ENCODE data around the gene PLXNA4.

DNA sequence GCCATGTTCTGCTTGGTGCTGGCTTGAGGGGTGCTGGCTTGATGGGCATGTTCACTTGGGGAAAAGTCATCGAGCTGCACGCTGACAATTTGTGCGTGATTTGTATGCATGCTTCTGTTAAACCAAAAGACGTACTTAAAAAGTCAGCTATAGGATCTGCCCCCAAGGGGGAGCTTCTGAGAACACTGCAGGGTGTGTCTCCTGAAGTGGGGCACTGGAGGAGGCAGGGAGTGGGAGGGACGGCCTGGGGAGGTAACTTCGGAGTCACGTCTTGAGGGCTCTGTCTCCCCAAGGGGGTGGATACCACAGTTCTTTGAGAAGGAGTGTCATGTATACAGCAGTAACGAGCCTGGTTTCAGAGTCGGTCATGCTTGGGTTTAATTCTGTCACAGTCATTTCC, 406.5 kb downstream of the PLXNA4 start:
- TF ChIP-seq EZH2 (IDR thresholded peaks at IDR 0.05; ENCODE audit: borderline replicate concordance, low read depth, low read length), result no peak
- TF ChIP-seq, protein P1, sequence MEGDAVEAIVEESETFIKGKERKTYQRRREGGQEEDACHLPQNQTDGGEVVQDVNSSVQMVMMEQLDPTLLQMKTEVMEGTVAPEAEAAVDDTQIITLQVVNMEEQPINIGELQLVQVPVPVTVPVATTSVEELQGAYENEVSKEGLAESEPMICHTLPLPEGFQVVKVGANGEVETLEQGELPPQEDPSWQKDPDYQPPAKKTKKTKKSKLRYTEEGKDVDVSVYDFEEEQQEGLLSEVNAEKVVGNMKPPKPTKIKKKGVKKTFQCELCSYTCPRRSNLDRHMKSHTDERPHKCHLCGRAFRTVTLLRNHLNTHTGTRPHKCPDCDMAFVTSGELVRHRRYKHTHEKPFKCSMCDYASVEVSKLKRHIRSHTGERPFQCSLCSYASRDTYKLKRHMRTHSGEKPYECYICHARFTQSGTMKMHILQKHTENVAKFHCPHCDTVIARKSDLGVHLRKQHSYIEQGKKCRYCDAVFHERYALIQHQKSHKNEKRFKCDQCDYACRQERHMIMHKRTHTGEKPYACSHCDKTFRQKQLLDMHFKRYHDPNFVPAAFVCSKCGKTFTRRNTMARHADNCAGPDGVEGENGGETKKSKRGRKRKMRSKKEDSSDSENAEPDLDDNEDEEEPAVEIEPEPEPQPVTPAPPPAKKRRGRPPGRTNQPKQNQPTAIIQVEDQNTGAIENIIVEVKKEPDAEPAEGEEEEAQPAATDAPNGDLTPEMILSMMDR (IDR thresholded peaks at IDR 0.05 in 2 of 3, conservative IDR thresholded peaks at IDR 0.05 in 1 of 3; ENCODE audit: insufficient read depth in 2 of 3, low read depth in 1 of 3, low read length in 3 of 3), result peak in 1 of 3 experiments; percentile 30; a peak in 3 of 6 replicates
- TF ChIP-seq, protein P2, sequence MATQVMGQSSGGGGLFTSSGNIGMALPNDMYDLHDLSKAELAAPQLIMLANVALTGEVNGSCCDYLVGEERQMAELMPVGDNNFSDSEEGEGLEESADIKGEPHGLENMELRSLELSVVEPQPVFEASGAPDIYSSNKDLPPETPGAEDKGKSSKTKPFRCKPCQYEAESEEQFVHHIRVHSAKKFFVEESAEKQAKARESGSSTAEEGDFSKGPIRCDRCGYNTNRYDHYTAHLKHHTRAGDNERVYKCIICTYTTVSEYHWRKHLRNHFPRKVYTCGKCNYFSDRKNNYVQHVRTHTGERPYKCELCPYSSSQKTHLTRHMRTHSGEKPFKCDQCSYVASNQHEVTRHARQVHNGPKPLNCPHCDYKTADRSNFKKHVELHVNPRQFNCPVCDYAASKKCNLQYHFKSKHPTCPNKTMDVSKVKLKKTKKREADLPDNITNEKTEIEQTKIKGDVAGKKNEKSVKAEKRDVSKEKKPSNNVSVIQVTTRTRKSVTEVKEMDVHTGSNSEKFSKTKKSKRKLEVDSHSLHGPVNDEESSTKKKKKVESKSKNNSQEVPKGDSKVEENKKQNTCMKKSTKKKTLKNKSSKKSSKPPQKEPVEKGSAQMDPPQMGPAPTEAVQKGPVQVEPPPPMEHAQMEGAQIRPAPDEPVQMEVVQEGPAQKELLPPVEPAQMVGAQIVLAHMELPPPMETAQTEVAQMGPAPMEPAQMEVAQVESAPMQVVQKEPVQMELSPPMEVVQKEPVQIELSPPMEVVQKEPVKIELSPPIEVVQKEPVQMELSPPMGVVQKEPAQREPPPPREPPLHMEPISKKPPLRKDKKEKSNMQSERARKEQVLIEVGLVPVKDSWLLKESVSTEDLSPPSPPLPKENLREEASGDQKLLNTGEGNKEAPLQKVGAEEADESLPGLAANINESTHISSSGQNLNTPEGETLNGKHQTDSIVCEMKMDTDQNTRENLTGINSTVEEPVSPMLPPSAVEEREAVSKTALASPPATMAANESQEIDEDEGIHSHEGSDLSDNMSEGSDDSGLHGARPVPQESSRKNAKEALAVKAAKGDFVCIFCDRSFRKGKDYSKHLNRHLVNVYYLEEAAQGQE (IDR thresholded peaks at IDR 0.05; ENCODE audit: borderline replicate concordance), result no peak
- TF ChIP-seq, protein P2 (CRISPR knock-in tag; IDR thresholded peaks at IDR 0.05; ENCODE audit: low read depth), result no peak
- TF ChIP-seq DNMT1 (IDR thresholded peaks at IDR 0.05), result no peak
